ENCODE data around the gene ZRANB1.

The ZRANB1 gene

DNA sequence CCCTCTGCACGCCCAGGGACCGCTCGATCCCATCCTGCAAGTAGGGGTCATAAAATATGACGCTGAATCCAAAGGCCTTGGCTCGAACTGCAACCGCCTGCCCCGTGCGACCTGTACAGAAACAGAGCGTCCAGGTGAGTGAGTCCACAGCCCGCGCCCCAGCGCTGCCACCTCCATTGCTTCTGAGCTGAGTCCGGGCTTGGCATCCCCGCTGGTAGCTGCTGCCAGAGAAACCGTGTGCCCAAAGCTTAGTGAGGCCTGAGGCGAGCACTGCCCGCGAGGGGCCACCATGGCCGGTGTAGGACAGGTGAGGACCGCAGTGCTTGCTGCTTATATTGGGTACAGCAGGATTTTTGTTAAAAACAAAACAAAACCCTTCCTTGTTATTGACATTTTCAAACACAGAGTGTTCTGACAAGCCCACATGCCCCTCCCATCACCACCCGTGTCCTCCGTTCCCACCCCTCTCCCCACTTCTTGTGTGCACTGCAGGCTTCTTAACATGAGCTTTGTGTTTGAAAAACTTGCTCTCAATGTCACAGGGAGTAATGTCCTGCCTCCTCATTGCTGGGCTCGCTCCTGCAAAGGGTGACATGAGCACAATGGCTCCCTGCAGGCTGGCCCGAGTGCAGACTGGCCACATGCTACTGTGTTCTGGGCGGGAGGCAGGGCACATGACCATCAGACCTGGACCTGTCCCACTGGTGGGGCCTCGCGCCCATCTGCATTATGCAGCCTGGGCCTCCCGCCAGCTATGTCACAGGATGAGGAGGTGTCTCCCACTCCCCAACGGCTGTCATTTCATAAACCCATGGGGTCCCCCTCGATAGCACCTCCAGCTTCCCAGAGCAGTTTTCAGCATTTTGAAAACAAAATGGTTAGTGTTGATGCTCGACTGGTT is 52.9 kb downstream of the ZRANB1 start:
- no peak for DNase-seq (ENCODE audit: low spot score)

DNA sequence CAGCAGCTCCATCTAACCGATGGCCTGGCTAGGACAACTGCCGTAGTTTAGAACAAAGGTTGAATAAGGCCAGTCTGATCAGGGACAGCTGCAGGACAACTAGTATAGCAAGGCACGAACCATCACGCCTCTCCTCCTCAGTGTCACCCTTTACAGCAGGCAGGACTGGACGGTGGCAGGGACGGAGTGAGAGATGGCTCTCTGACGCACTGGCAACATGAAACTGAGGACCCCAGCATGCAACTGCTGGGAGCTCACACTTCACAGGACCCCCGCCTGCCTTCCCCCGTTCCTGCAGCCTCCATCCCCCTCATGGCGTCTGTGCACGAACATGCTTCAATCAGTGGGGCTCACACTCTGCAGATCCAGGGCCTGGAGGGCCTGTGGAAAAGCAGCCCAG is 53.7 kb downstream of the ZRANB1 start:
- DNase-seq (ENCODE audit: low spot score): no peak

DNA sequence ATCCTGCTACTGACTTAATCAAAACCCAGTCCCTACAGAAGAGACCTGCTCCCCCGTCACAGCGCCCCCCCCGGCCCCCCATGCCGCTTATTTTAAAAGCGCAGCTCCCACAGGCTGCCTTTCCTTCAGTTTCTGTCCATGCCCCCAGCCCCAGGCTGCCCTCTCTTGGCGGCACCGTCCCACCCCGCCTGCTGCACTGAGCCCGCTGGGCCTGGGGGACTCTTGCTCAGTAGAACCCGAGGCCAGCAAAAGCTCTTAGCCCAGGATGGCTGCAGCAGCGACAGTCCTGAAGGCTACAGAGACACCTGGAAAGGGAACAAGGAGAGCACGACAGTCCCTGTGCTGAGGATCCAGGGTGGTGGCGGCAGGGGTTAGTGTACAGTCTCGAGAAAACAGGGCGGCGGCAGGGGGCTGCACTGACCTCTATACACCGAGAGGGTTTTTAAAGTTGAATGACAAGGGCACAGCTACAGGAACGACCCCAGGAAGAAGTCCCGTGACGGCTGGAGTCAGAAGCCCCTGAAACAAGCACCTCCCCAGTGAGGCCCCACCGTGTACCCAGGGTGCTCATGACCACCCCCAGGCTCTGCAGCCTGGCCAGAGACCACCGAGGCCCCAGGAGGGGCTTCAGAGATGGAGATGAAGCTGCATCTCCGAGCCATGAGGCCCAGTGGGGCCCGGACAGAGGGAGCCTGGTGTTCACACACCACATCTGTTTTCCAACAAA is 54.4 kb downstream of the ZRANB1 start:
- no peak for DNase-seq (ENCODE audit: low spot score)

DNA sequence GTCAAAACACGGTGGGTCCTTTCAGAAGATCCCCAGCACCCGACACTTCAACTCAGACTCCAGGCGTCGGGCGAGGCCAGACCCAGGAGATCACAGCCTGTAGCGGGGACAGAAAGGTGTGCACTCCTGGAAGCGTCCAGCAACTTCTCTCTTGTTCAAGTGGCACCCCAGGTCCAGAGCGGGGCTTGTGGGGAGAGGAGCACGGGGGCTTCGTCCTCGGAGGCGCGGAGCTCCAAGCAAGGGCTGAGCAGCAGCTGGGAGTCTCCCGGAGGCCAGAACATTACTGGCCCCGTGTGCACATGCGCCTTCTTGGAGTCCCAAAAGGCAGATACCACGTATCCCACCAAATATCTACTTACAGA is 54.9 kb downstream of the ZRANB1 start:
- DNase-seq (ENCODE audit: low spot score): no peak

DNA sequence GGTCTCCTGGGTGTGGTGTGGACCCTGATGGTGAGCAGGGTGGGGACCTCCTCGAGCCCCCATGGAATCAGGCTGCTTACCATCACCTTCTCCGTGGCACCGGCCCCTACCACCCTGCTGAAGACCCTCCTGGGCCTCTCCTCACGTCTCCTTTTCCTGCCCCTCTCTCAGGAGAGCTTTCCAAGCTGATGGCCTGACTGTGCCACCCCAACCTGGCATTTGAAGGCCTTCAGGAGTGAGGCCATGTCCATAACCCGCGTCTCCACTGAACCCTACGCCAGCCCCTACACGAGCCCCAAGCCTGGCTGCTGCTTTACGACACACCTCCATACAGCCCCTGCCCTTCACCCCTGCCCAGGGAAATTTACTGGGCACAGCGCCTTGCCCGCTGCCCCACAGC is 55.4 kb downstream of the ZRANB1 start:
- DNase-seq (ENCODE audit: low spot score): no peak

DNA sequence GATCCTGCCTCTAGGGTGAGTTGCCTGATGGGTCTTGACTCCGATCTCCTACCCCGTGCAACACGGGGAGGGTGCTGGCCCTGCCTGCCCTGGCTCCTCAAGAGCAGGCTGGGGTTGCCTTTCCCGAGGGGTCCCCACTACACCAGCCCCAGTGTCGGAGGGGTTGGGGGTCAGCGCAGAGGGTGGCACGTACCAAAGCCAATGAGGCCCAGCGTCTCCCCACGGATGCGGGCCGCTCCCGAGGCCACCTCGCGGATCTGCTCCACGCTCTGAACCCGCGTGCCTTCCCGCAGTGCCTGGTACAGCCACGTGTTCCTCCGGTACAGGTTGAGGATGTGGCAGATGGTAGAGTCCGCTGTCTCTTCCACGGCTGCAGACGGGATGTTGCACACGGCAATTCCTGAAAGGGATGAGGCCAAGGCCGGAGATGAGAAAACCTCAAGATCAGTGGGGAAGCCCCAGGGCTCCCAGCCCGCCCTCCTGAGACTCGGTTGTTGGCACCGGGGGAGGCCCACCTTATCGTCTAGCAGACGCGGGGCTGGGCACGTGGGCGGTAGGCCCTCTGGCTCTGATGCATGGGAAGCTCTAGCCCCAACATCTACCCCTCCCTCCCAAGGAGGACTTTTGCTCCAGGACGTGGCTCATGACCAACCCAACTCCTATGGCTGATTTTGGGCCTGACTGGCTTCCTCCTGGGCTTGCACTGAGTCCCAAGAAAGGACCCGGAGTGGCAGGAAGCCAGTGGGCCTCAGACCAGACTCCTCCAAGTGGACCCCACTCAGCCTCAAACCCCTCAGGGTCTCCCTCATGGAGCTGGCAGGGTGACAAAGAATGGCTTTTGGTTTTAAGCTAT is 56.1 kb downstream of the ZRANB1 start:
- no peak for DNase-seq (ENCODE audit: low spot score)

DNA sequence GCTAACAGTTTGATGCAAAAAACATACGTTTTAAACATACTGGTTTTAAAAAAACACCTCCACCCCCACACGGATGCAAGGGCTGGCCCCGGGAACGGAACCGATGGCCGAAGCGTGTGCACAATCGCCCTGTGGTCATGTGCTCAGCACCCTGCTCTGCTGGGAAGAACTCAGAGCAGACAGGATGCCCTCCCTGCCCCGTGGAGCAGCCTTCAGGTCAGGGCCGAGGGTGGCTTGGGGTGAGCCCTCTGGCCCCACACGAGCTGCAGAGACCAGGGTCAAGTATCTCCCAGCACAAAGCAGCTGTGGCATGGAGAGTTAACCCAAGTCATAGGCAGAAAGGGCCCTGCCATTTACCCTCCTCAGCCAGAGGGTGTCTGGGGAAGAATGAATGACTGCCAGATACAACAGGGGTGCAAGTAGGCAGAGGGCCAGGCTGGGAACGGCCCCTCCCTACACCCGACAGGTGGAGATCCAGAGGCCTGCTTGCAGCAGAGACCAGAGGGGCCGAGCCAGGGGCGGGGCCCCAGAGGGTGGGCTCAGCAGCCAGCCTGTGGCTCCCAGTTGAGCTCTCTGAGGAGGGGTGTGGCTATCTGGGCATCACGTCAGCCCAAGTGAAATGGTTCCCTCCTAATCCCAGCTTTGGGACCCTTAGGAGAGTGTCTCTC is 56.8 kb downstream of the ZRANB1 start:
- DNase-seq (ENCODE audit: low spot score): no peak

DNA sequence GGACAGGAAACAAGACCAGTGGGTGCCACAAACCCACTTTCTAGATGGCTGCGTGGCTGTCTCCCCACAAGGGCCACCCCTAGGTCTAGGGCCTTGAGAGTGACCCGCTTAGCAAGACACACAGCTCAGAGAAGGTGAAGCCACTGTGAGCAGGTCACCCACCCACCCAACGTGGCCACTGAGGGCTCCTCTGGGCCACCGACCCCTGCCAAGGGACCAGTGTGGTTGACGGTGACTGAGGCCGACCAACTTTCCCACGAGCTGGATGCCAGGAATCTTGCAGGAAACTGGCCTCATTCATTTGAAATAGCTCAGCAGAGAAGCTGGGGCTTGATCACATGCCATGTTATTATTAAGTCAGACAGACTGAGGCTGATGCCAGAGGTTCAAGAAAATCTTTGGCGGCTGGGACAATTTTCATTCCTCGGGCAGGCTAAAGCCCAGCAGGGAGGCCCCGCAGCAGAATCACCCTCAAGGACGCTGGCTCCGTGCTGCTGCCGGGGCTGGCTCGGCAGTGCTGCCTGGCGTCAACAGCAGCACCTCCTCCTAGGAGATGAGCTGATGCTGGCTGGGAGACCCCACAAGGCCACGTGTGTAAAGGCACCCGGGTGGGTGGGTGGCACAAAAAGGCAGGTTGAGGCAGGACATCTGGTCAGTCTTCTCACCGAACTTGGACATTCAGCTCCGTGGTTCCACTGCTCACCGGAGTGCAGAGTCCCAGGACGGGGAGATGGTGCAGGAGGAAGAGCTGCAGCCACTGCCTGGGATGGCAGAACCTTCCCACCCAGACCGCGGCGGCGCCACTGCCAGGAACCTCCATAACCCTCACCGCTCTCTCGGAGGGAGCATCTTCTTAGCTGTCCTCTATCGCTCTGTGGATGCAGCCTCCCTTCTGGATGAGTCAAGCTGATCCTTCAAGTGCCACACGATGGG is 57.8 kb downstream of the ZRANB1 start:
- no peak for DNase-seq (ENCODE audit: low spot score)

DNA sequence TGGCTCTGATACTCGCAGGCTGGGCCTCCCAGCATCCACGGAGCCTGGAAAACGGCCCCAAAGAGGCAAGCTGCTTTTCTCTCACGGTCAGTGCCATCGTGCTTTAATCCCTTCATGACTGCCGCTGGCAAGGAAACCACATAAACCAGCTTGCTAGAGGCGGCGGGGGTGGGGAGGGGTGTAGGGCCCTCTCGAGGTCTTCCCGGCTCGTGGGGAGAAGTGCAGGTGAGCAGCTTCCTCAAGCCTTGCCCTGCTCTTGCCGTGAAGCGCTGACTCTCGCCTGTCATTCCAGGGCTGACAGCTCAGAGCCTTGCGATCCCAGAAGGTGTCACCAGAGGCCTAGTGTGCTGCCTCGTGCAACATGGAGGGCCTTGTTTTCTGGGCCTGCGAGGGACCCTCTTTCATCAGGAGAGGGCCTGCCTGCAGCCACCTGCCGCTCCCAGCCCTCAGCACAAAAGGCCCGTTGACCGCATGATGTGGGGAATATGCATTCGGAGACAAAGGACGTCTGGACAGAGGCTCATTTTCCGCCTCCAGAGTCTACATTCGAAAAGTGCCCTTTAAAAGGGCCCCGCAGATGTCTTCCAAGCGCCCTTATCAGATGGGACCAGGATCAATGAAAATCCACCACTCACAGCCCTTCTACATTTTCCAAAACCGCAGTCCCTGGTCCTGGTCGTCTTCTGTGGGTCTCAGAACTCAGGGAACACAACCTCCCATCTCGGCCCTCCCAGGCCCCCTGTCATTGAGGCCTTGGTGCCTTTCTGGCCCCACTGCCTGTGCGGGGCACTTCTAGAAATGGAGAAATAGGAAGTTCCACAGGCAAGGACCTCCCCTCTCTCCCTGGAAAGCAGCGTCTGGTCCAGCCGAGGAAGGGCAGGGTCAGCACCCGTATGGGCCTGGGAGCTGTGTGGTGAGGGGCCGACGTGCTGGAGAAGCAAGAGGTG is 58.7 kb downstream of the ZRANB1 start:
- no peak for DNase-seq (ENCODE audit: low spot score)

DNA sequence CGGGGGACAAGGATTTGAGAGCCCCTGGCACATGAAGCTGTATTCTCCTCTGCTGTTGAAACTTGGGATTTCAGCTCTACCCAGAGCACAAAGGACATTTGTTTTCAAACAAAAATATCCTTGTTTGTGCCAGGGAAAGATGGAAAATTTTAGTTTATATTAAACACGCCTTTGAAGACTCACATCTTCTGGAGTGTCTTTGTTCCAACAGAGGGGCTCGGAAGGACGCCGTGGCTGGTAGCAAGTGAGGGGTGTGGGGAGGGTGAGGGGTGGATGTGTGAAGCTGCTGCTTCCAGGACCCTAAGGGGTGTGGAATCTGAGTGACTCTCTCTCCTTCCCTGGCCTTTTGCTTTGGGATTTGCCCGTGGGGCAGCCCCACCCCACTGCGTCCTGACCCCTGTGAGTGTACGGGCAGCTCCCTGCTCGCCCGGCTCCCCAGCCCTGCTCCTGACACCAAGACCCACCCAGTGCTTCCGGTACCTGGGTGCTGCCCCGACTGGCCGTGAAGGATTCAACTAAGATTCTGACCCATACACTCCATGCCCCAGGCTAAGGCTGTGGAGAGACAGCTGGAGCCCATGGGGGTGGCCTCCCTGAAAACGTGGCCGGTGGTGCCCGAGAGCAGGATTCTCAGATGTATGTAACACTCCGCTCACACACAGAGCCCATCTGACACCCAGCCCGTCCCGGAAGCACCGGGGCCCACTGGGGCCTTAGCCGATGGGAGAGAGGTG is 59.6 kb downstream of the ZRANB1 start:
- no peak for DNase-seq (ENCODE audit: low spot score)

DNA sequence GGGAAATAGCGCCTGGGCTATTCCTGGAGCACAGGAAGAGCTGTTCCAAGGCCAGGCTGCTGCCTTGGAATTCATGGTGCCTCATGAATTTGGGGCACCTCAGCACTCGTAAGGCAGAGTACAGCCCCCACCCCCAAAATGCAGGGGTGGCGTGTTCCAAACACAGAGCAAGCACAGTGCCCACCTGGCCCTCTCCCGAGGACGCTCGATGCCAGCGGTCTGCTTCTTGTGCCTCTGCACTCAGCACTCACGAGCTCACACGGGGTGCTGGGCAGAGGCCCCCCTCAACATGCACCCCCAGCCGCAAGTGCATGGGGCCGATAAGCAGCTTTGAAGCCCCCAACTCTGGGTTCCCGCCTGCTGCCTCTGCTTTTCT is 60.1 kb downstream of the ZRANB1 start:
- DNase-seq (ENCODE audit: low spot score): no peak

DNA sequence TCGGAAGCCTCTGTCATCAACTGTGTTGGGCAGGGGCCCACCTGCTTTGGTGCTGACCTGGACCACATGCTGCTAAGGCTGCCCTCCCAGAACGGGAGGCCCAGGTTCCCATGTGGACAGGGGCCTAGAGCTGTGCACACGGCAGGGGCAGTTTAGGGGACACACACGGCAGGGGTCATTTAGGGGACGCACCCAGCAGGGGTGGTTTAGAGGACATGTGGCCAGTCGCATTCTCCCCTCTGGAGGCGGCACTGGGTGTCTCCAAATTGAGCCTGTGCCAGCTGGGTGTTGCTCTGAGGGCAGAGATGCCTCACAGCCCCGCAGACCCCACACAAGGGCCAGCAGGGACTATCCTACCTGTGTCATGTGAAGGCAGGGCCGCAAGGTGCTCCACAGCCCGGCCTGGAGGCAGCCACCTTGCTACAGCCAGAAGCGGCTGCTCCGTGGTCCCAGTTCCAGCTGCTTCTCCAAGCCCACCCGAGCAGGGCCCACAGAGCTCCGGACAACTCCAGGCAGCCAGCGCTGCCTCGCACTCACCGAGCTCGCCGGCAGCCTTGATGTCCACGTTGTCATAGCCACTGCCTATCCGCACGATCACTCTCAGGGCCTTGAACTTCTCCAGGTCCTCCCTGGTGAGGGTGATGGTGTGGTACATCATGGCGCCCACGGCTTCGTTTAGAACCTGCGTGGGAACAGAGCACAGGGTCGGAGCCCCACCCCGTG is 60.7 kb downstream of the ZRANB1 start:
- no peak for DNase-seq (ENCODE audit: low spot score)

DNA sequence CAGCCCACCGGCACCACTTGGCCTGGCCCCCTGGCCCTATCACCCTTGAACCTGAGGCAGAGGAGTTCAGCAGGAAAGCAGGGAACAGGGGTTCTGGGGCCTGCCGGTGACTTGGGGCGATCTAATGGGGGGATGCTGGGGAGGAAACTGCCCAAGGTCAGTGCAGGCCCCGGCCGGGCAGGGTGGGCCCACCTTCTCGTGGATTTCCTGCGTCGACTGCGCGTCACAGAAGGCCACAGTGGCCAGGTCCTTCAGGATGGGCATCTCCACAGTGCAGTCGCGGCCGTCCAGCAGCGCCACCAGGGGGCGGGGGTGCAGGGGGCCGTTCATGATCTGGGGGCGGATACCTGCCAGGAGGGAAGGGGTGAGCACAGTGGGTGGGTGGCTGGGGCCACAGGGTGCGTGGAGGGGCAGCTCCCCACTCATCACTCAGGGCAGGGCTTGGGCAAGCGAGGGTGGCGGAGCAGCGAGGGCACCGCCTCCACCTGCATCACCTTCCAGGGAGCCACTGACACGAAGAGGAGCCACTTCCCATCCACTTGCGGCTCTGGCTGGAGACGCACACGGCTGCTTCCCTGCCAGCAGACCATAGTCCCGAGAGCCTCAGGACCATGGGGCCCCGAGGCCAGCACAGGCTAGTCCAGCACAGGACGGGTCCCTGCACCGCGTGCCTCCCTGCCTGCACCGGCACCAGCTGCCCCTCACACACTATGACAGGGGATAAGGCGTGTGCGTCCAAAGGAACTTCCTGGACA is 61.4 kb downstream of the ZRANB1 start:
- no peak for DNase-seq (ENCODE audit: low spot score)

DNA sequence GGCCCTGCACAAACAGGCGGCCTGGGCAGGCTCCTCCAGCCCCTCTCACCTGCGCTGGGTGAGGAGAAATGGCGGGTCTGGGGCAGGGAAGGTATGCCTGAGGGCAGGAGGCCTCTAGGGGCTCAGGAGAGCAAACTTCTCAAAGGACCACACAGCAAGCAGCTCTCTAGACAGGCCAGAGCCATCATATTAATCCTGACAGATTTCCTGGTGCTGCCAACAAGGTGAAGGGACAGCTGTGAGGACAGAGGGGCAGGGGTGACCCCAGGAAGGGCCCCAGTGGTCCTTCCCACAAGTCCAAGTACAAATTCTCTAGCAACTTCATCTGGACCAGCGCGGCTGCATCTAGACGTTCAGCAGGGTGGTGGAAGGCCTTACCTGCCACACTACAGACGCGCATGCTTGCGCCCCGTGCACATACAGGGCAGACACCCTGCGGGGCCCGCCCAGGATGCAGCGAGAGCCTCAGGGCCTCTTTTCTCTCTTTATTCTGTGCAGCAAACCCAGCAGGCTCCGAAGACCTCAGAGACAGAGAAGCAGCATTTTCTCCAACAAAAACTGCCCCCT is 62.1 kb downstream of the ZRANB1 start:
- DNase-seq (ENCODE audit: low spot score): no peak

DNA sequence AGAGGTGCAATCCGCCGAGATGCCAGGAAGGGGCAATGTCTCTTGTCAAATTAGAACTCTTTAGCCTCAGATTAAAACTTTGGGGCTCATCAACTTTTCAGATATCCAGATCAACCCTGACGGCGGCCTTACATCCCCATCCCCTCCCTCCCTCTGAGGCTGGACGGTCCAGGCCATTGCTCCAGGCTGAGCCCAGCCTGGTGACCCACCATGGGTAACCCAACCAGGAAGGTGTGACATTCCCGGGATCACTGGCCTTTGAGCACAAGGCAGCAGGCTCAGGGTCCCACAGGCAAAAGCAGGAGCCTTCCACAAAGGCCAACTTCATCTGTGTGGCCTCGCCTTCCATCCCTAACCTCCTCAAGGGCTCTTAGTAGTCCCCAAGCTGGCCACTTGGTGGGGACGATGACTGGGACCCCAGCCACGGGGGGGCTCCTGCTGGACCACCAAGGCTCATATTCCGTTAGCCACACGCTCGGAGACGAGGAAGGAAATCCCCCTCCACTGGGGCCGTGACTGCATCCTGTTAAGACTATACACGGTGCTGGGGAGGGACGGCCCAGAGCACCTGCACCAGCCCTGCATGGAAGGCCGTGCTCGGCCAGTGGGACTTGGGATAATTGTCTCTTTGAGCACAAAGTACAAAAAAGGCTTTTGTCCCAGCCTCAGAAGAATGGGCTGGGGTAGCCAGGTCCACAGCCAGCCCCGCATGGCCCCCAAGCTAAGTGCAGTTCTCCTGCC is 62.8 kb downstream of the ZRANB1 start:
- no peak for DNase-seq (ENCODE audit: low spot score)

DNA sequence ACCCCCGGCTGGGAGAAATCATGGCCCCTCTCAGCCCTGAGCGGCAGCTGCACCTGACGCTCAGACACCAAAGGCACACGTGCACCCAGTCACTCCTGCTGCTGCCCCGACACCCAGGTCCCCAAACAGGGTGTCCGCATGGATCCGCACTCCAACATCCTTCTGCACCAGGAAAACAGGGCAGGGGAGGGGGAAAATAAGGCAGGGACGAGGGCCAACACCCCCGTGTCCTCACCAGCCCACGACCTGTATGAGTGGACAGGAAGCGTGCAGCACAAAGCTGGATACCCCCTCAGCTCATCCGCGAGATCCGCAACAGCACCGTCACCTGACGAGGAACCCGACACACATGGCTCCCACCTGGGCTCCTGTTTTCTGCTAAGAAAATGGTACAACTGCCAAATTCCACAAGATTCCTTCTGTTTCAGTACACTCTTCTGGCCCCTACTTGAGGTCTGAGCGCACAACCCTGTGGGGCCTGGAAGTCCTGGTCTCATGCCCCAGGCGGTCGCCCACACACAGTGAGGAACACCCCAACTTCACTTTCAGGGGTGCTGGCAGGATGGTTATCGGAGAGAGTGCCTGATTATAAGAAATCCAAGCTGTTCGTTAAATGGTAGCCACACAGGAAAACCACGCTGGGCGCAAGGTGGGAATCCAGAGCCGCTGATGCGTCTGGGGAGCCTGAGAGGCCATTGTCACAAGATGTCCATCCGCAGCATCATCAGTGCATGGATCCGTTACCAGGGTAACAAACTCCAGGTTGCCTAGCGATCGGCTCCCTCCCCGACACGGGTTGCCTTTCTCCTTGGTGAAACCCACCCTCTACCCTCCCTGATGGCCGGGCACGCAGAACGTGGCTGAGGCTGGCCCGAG is 63.6 kb downstream of the ZRANB1 start:
- DNase-seq (ENCODE audit: low spot score): no peak
